Activated naive CD4-positive, alpha-beta T cell treated with Interleukin-2 at 50 U/mL for 16 hours (primary cell): Measurements from ENCODE around the gene ASB13.

Experiments
- DNase-seq: peaks from one replicate; pipeline ENCODE4 v3.0.0-alpha.2; 2020

Gene ASB13

DNA sequence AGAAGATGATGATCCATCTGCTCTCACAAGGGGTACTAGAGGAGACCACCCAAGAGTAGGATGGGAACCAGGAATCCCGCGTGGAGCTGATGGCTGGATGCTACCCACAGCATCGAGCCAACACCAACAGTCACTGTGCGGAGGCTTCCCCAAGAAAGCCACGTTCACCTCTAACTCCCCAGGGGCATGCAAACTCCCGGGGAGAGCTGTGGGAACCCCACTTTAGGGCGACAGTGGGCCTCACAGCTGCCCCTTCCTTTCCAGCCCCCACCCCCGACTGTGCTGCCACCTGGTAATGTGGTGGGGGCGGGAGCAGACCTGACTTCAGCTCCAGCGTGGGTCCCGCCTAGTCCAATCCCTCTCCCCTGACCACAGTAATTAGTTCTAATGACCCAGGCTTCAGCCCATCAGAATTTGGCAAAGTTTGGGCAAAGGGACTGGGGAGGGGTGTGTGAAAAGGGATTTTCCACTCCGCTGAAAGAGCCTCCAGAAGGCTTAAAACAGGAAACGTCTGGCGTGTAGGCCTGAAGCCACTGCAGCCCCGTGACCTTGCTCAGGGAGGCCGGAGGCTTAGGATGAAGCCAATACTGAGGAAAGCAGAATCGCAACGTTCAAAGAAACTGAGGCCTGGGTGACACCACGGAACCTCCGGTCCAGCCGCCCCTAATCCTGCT, 20.3 kb downstream of the ASB13 start:
- DNase-seq = no peak

DNA sequence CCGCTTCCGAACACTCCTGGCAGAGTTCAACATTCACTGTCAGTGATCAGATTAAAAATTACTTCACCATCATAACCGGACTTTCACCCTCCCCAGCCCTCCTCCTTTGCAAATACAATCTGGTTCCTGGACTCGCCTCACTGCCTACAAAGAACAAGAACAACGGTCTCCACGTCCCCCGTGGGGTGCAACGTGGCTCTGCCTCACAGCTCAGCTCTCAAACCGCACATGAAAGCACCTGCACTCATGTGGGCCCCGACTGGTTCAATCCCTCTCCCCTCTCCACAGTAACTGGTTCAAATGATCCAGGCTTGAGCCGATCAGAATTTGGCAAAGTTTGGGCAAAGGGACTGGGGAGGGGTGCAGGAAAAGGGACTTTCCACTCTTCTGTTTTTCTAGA, 21.0 kb downstream of the ASB13 start:
- DNase-seq = no peak

DNA sequence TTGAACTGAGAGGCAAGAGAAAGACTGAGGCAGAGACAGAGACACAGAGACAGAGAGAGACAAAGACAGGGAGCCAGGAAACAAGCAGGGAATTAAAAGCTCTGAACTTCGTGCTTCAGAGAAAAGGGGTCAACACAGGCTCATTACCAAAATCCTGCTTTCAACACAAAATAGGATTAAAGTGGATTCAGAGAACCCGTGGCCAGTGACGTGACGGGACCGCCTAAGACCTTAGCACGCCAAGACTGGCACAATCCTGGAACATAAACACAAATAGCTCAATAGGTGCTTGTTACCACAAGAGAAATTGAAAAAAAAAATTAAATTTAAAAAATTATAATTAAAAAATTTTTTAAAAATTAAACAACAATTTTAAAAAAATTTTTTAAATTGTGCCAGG, 21.5 kb downstream of the ASB13 start:
- DNase-seq = no peak

DNA sequence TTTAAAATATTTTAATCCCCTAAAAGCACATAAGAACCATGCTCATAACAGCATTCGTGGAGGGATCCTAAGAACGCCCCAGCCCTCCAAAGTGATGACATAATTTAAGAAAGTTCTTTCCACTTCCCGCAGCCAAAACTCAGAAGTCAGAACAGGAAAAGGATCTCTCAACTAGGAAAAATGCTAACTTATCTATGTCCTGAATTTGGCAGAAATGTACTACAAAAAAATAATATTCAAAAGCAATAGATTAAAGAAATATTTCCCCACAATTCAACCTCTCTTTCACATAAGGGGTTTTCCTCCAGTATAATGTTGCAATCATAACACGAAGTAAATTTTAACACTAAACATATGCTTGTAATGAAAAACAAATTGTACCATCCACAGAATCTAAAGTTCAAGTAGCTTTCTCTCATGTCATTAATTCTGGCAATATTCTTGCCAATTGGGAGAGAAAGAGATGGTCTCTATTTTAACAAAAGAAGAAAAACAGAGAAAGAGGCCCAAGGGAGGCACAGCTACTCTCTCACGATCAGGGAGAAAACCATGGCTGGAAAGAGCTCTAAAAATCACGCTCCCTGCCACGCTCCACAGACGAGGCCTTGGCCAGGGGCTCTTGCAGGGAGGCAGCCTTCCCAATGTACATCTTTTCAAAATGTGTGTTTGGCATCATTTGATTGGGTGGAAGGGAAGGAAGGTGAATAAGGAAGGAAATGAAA, 22.9 kb downstream of the ASB13 start:
- no peak for DNase-seq

DNA sequence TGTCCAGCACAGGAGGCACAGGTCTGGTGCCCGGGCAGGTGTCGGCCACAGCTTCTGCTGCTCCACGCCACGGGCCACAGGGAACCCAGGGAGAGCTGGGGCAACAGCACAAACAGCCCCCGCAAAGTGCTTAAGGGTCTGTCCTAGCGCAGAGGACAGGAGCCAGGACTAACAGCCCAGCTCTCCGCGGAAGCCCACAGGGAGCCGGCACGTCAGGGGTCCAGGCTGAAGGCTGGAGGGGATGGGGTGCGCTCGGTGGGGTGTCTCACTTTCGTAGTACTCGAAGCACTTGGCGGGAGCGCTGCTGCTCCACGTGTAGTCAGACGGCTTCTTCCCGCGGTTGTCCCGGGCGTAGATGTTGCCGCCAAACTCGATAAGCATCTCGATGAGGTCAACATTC, 24.9 kb downstream of the ASB13 start:
- no peak for DNase-seq

DNA sequence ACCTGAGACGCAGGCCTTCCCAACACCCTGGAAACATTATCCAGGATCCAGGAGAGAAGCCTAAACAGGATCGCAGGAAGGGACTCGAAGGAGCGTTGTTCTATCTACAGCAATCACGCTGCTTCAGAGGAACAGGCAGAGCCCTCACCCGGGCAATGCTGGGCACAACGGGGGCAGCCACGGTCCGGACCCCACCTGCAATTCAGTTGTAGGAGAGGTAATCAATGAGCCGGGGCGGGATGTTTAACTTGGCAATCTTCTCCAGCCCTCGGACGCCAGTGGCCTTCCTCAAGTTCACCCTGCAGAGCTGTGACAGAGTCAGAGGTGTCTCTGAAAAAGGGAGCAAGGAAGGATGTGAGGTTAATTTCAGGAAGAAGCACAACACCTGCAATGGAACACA, 25.9 kb downstream of the ASB13 start:
- DNase-seq = no peak

DNA sequence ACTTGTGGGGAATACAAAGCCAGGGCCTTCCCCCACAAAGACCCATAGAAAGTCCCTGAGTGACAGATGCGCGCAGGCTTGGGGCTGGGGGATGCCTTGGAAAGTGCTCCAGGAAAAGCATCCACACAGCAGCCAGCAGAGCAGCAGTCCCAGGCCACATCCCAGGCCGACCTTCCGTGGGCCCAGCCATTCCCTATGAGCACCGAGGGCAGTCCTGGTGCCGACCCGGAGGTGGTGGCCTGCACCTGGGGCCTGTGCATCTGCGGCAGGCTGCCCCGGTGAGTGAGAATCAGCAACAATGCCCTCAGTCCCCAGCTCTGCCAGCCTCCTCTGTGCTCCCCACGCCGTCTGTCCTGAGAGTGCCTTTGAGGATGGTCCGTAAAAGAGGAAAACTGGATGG, 26.4 kb downstream of the ASB13 start:
- DNase-seq = no peak

DNA sequence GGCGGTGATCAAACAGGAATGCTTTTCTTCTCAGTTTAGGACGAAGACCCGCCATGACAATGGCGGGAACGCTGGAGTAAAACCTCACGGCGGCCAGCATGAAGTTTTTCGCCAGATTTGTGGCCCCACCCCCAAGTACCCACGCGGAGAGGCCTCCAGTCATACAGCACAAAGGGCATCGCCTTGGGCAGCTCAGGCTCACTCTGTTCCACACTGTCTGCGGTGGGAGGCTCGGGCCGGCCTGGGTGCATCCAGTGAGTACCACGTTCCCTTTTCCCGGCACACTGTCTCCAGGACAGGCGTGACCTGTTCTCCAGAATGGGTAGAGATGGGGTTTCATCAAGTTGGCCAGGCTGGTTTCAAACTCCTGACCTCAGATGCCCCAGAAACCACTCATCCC, 27.3 kb downstream of the ASB13 start:
- DNase-seq = no peak

DNA sequence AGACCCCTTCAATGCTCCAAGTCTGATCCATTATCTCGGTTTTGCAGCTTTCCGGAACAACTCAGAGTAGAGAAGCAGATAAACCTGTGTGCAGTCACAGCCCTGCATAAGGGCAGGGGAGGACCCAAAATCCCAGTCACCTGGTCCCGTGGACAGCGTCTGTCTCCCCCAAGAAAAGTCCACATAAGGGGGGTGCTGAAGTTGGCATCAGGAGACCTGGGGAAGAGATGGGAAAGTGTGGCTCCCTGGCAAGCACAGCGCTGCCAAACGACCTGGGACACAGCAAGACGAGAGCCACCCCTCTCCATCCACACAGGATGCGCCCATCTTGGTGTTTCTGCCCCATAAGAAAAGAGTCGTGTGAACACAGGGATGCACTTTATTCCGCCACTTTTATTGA, 27.9 kb downstream of the ASB13 start:
- DNase-seq = no peak

DNA sequence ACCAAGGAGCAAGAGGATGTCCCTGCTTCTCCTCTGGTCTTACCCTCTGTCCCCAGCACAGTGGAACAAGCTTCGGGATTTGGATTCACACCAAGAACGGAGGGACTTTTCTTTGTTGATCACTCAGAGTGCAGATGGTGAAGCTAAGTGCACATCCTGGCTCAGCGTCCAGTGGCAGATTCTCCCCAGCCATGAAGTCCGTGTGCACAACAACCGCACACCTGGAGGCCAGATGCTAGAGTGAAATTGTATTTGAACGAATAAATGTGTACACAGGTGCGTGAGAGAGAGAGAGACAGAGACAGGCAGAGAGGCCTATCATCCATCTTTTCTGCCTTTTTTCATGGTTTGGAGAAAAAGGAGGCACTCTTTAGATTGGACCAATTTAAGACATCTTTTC, 31.5 kb downstream of the ASB13 start:
- no peak for DNase-seq

DNA sequence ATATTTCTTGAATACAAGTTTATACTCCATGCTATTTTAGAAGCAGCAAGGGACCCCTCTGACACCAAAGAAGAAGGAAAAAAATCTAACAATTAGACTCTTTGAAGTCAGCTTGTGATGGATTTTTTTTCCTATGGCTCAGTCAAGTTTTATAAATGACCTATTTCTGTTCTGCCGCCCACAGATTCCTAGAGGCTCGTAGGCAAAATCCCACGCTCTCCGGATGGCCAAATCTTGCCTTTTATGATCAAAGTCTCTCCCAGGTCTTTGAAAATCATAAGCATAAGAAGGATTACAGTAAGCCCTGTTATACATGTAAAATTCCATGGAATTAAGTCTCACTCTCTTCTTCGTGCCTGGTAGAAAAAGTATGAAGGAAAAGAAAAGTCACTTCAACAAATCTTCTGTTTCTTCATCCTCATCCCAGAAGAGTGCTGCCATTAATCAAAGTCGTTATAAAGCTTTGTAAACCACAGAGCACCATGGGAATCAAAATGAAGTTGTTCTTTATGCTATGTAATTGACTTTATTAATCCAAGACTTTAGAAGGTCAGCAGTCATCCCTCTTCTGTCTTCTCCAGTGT, 33.1 kb downstream of the ASB13 start:
- DNase-seq = no peak

DNA sequence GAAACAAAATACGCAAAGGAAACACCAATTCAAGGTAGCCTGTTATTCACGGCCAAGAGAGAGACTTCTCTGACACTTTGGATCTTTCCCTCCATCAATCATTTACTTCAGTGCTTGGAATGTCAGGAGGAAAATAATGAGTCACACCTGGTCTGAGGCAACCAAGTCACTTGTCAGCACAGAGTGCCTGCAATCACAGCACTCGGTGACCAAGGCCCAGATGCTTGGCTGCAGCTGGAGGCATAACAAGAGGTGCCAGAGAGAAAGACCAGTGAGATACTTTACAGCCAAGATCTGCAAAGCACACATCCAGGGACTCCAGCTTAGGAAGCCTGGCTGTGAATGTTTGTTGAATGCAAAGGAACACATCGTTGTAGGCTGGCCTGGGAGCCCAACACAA, 33.9 kb downstream of the ASB13 start:
- DNase-seq = no peak

DNA sequence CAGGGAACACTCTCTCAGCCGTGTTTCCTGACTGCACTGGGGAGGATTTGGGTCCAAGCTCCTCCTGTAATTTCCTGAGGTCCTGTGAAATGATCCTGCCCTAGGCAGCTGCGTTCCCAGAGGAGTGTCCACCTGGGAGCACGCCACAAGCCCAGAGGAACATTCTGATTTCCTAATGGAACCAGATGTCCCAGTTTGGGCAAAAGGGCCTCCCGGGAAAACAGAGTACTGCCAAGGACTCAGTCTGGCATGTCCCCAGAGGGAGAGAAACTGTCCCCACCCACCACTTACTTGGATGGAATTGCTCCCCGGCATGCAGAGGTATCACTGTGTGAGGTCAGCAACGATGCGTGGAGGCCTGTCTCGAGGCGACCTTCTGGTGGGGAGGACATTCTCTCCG, 34.5 kb downstream of the ASB13 start:
- DNase-seq = no peak

DNA sequence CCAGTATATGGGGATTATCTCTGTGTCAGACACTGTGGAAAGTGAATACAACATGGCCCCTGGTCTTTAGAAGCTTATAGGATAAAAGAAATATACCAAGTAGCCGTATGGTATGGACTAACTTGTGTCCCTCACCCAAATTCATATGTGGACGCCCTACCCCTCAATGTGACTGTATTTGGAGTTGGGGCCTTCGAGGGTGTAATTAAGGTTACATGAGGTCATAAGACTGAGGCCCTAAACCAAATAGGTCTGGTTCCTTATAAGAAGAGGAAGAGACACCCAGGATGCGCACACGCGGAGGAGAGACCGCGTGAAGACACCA, 36.3 kb downstream of the ASB13 start:
- DNase-seq = no peak

DNA sequence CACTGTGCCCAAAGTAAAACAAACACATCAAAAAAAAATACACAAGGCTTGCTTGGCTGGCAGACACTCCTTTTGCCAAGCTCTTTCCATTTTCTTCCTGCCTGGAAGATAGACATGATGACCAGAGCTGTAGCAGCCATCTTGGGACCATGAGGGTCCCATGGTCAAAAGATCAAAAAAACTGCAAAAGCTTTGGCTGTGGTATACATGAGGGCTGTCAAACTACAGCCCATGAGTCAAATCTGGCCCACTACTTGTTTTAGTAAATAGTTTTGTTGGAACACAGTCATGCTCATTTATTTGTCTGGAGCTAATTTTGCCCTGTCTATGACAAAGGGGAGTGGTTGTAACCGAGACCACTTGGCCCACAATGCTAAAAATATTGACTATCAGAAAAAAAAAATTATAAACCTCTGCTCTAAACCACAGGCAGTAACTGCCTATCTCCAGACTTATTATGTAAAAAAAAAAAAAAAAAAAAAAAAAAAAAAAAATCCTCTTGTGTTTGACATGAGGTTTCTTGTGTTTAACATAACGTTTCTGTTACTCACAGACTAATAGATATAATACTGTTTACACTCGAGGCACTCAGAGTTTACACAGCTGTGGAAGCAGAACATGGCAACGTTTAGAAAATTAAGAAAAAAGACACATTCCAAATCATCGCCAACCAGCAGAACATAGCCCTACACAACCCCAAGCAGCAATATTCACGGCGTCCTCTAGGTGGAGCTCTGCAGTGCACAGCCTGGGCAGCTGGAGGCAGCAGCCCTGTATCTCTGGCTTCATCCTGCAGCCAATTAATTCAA, 36.9 kb downstream of the ASB13 start:
- peak; percentile 84 for DNase-seq

DNA sequence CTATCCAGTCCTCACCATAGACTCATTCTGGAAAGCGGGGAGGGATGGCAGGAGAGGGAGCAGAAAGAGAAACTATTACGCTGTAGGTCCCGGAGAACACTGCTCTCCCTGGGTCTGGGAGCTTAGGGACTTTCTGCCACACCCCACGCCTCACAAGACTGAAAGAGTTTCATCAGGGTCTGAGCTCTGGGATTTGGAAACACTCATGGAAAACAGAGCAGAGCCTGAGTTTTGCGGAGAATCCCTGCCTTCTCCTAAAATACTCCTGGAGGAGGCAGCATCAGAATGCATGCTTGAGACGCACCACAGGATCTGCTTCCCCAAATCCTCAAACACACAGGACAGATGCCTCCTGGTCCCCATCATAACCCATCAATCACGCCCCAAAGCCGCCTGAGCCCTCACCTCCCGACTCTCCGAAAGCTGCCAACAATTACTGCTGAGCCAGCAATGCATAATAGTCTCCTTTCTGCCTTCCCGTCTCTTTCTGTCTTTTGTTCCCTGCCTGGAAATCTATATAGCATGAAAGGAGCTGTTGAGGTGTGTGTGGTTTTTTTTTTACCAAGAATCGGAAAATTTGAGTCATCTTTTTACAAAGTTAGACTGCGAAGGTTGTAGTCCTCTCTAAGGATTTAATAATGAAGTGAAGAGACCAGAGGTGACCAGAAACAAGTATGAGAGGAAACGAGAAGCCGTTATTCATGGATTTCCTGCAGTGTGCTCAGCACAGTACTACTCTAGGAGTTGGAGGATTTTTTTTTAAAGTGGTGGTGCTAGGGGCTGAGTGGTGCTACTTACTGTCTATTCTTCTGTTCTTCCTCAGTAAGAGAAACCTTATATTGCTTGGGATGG, 37.7 kb downstream of the ASB13 start:
- no peak for DNase-seq

DNA sequence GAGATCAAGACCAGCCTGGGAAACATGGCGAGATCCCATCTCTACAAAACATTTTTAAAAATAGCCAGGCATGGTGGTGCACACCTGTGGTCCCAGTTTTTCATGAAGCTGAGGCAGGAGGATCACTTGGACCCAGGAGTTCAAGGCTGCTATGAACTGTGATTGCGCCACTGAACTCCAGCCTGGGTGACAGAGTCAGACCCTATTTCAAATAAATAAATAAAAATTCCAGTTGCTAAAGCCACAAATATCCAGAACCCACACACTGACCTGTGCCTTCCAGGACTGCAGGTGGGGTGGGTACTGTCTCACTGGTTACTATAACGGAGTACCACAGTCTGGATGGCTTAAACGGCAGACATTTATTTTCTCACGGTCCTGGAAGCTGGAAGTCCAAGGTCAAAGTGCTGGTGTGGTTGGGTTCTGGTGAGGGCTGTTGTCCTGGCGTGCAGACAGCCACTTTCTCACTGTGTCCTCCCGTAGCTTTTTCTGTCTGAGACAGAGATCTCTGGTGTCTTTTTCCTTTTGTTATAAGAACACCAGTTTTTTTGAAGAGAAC, 38.8 kb downstream of the ASB13 start:
- no peak for DNase-seq

DNA sequence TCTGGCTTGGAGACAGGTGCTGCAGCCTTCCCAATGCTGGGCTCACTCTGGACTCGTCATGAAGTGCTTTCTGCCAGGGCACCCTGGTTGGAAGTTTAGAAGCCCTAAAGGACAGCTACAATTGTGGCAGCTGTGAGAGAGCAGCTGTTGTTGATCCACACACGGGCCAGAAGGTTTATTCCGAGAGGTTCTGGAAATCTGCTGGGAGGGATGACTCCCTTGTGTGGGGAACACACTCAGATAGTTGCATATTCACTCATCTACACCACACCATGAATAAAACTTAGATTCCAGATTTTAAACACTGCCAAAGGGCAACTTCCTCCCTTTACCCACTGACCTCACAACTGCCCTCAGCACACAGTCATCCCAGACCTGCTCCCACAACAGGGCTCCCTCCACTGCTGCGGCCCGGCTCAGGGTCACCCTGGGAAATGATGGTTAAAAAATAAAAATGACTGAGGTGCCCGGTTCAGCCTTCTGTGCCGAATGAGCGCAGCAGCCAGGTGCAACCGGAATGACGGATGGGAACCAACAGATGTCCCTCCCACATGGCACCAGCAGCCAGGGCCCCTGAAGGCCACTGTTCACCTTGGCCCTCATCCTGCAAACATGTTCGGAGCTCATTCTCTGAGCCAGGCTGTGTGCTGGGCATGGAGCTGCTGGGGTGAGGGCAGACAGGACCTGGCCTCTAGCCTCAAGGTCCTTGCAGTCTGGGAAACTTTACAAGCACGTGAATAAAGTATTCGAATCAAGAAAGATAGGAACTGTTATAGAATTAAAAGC, 40.2 kb downstream of the ASB13 start:
- DNase-seq = no peak

DNA sequence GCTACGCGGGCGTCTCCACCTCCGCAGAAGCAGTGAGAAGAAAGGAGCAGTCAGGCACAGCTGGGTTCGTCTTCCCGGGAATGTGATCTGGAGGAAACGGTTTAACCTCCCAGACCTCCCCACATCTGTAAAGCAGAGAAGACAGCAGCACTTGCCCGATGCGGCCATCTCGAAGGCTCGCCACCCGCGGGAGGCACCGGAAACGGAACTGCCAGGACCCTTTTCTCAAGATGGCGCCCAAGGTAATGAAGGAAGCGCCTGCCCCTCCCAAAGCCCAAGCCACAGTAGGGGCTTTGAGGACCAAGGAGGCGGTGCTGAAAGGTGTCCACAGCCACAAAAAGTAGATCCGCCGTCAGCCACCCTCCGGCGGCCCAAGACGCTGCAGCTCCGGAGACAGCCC, 41.7 kb downstream of the ASB13 start:
- DNase-seq = no peak

DNA sequence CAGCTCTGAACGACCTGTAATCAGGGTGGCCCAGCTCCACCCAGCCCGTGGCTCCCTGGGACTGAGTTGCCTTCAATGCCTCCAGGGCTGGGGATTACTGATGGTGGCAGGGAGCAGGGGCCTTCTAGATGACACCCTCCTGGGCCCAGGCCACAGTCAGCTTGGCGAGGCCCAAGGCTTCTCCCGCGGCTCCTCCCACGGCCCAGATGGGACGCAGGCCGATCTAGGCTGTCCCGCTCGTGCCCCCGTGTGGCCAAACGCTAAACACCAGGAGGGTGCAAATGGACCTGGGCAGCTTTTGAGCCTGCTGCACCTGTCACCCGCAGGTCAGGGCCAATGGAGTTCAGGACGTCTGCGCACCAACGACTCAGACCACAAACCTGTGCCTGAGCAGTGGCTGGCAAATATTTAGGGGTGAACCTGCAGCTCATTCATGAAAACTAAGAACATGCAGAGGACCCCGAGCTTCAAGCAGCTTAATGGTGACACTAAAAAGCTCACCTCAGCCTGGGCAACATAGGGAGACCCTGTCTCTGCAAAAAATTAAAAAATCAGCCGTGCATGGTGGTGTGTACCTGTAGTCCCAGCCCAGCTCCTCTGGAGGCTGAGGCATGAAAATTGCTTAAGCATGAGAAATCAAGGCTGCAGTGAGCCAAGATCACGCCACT, 43.2 kb downstream of the ASB13 start:
- peak; percentile 80 for DNase-seq
